Parathyroid adenoma (tissue), 2 donors: Measurements from ENCODE around the gene MAGI1.

ENCODE experiments used
- H2AFZ ChIP-seq: fragments of 300-600 bp; sonication (generic); one replicate; pipeline ENCODE4 v1.7.0; 2017; ENCODE audit warnings: antibody characterized with exemption, mild to moderate bottlenecking
- H3K27ac ChIP-seq: fragments of 300-600 bp; sonication (generic); one replicate; pipeline ENCODE4 v1.7.0; 2017
- H3K27me3 ChIP-seq: fragments of 300-600 bp; sonication (generic); one replicate; pipeline ENCODE4 v1.7.0; 2017; ENCODE audit warnings: low read length; ENCODE audit not compliant: control insufficient read depth, insufficient read depth
- H3K36me3 ChIP-seq: fragments of 300-600 bp; sonication (generic); one replicate; pipeline ENCODE4 v1.7.0; 2017; ENCODE audit warnings: low read length; ENCODE audit not compliant: control insufficient read depth, insufficient read depth
- H3K4me1 ChIP-seq: fragments of 300-600 bp; sonication (generic); one replicate; pipeline ENCODE4 v1.7.0; 2017; ENCODE audit warnings: control low read depth
- H3K4me2 ChIP-seq: fragments of 300-600 bp; sonication (generic); one replicate; pipeline ENCODE4 v1.7.0; 2017; ENCODE audit warnings: low read length
- H3K4me3 ChIP-seq: fragments of 300-600 bp; sonication (generic); one replicate; pipeline ENCODE4 v1.7.0; 2017; ENCODE audit warnings: low read depth, low read length
- H3K79me2 ChIP-seq: fragments of 300-600 bp; sonication (generic); one replicate; pipeline ENCODE4 v1.7.0; 2017; ENCODE audit warnings: control low read depth
- H3K9ac ChIP-seq: fragments of 300-600 bp; sonication (generic); one replicate; pipeline ENCODE4 v1.7.0; 2017; ENCODE audit warnings: mild to moderate bottlenecking
- H3K9me3 ChIP-seq: fragments of 300-600 bp; sonication (generic); one replicate; pipeline ENCODE4 v1.7.0; 2017; ENCODE audit warnings: low read length; ENCODE audit not compliant: control insufficient read depth
- CTCF ChIP-seq: fragments of 300-600 bp; sonication (generic); IDR thresholded peaks from one replicate; pipeline ENCODE4 v1.7.0; 2017; ENCODE audit warnings: antibody characterized with exemption, mild to moderate bottlenecking
- donor health status: primary hyperparathyroidism.

MAGI1 gene

GRCh38 chr3:65945953-65946352, 92.8 kb downstream of the MAGI1 start:
- H3K27me3 ChIP-seq: no peaks in the 10 kb centered on the region
- H3K9ac ChIP-seq: no peak overlapping the region
- H3K4me3 ChIP-seq: no peak overlapping the region
- no peak overlapping the region for H2AFZ ChIP-seq
- no peaks in the 10 kb centered on the region for H3K9me3 ChIP-seq
- H3K4me1 ChIP-seq: peaks cover 7% of the 10 kb centered on the region
- peak overlapping the region; percentile 15 for H3K27ac ChIP-seq
- H3K36me3 ChIP-seq: no peaks in the 10 kb centered on the region
- H3K4me2 ChIP-seq: no peak overlapping the region
- peaks cover 3% of the 10 kb centered on the region for H3K79me2 ChIP-seq
- TF ChIP-seq CTCF: no peak

GRCh38 chr3:65945480-65945879, 93.2 kb downstream of the MAGI1 start:
- Histone ChIP-seq H3K4me2 (no peak overlapping the region), H3K27me3 (no peaks in the 10 kb centered on the region), H3K4me3 (no peak overlapping the region), H3K4me1 (peaks cover 7% of the 10 kb centered on the region), H2AFZ (no peak overlapping the region), H3K27ac (no peak overlapping the region), H3K36me3 (no peaks in the 10 kb centered on the region), H3K9ac (no peak overlapping the region), H3K9me3 (no peaks in the 10 kb centered on the region), H3K79me2 (peaks cover 5% of the 10 kb centered on the region)
- no peak for TF ChIP-seq CTCF

- H3K27ac ChIP-seq: no peak overlapping the region
- no peak overlapping the region for H3K9ac ChIP-seq
- H3K4me1 ChIP-seq: peaks cover 6% of the 10 kb centered on the region
- no peaks in the 10 kb centered on the region for H3K36me3 ChIP-seq
- H3K79me2 ChIP-seq: peaks cover 7% of the 10 kb centered on the region
- no peaks in the 10 kb centered on the region for H3K27me3 ChIP-seq
- no peak overlapping the region for H2AFZ ChIP-seq
- no peak overlapping the region for H3K4me3 ChIP-seq
- H3K9me3 ChIP-seq: no peaks in the 10 kb centered on the region
- no peak for TF ChIP-seq CTCF
- H3K4me2 ChIP-seq: no peak overlapping the region
Observed at GRCh38 chr3:65944252-65944651, 94.5 kb downstream of the MAGI1 start.

- Histone ChIP-seq H3K9ac (no peak overlapping the region), H3K27me3 (no peaks in the 10 kb centered on the region), H3K9me3 (no peaks in the 10 kb centered on the region), H3K27ac (no peak overlapping the region), H3K4me3 (no peak overlapping the region), H3K36me3 (no peaks in the 10 kb centered on the region), H3K4me1 (no peaks in the 10 kb centered on the region), H3K79me2 (peaks cover 15% of the 10 kb centered on the region), H2AFZ (no peak overlapping the region), H3K4me2 (no peak overlapping the region)
- TF ChIP-seq CTCF: no peak
Observed at GRCh38 chr3:65939801-65940246, 98.9 kb downstream of the MAGI1 start.

GRCh38 chr3:65939184-65939583, 99.5 kb downstream of the MAGI1 start:
- Histone ChIP-seq H3K4me1 (no peaks in the 10 kb centered on the region), H3K9ac (no peak overlapping the region), H3K27ac (peak overlapping the region; percentile 16), H3K79me2 (peaks cover 16% of the 10 kb centered on the region), H3K9me3 (no peaks in the 10 kb centered on the region), H3K4me2 (no peak overlapping the region), H3K27me3 (no peaks in the 10 kb centered on the region), H3K36me3 (no peaks in the 10 kb centered on the region), H2AFZ (no peak overlapping the region), H3K4me3 (no peak overlapping the region)
- TF ChIP-seq CTCF: no peak
